Measurements from ENCODE around the gene MTHFR. TPM values are rescaled to one million over a fixed set of nuclear protein-coding genes. Genes with fewer than 3 reads are reported as not detected.

Gene MTHFR
- polyA plus RNA-seq, 1 donor from 2014 or later = 21.2 TPM

DNA sequence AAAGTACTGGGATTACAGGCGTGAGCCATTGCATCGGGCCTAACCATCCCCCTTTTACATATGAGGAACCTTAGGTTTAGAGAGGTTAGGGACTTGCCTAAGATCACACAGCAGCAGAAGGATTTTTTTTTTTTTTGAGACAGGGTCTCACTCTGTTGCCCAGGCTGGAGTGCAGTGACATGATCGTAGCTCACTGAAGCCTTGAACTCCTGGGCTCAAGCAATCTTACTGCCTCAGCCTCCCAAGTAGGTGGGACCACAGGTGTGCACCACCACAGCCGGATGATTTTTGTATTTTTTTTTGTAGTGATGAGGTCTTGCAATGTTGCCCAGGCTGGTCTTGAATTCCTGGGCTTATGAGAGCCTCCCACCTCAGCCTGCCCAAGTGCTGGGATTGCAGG is 46.0 kb downstream of the MTHFR start:
- Histone ChIP-seq H3K27me3 (ENCODE audit: insufficient read depth, low read depth, low read length) (no peaks in the 10 kb centered on the region), H3K36me3 (ENCODE audit: insufficient read depth, low read length) (no peaks in the 10 kb centered on the region), H3K9me2 (ENCODE audit: insufficient read depth, low read length) (no peaks in the 10 kb centered on the region), H3F3A (ENCODE audit: insufficient read depth, low read length, poor library complexity, severe bottlenecking) (no peaks in the 10 kb centered on the region), H3K9ac (ENCODE audit: low read length) (no peak overlapping the region), H3K9me3 (ENCODE audit: low read length) (no peaks in the 10 kb centered on the region), H3K79me2 (replicated peaks; ENCODE audit: insufficient read depth, low read length) (no peaks in the 10 kb centered on the region), H2AFZ (ENCODE audit: low read depth, low read length) (no peak overlapping the region), H4K20me1 (ENCODE audit: insufficient read depth) (no peaks in the 10 kb centered on the region), H3K4me3 (ENCODE audit: low read length) (no peak overlapping the region), H3K27ac (ENCODE audit: low read length) (no peak overlapping the region), H3K4me2 (ENCODE audit: low read length) (no peak overlapping the region)
- TF ChIP-seq REST (IDR thresholded peaks at IDR 0.05; ENCODE audit: borderline replicate concordance) (no peak), EZH2 (IDR thresholded peaks at IDR 0.05; ENCODE audit: borderline replicate concordance, insufficient read depth, low read length, poor library complexity, severe bottlenecking) (no peak), EP300 (conservative IDR thresholded peaks at IDR 0.05; ENCODE audit: poor library complexity, severe bottlenecking) (no peak), MXI1 (conservative IDR thresholded peaks at IDR 0.05; ENCODE audit: poor library complexity, severe bottlenecking) (no peak), TAF1 (IDR thresholded peaks at IDR 0.05; ENCODE audit: low read depth) (no peak), SMC3 (conservative IDR thresholded peaks at IDR 0.05; ENCODE audit: poor library complexity) (no peak)

DNA sequence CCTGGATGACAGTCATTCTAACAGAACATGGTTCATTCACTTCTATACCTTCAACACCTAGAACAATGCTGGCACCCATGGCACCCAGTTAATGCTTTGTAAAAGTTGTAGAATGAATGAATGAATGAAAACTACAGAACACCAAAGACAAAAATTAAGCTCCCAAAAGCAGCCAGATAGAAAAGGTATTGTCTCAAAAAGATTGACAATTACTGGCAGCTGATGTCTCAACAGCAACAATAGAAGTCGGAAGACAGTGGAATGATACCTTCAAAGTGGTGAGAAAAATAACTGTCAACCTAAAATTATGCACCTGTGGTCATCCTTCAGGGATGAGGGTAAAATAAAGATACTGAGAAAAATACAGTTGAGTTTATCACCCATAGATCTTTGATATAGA is 48.7 kb downstream of the MTHFR start:
- Histone ChIP-seq H3K9me2 (ENCODE audit: insufficient read depth, low read length) (no peaks in the 10 kb centered on the region), H2AFZ (ENCODE audit: low read depth, low read length) (no peak overlapping the region), H3K4me2 (ENCODE audit: low read length) (no peak overlapping the region), H3K79me2 (replicated peaks; ENCODE audit: insufficient read depth, low read length) (no peaks in the 10 kb centered on the region), H3K36me3 (ENCODE audit: insufficient read depth, low read length) (no peaks in the 10 kb centered on the region), H3K27me3 (ENCODE audit: insufficient read depth, low read depth, low read length) (no peaks in the 10 kb centered on the region), H3F3A (ENCODE audit: insufficient read depth, low read length, poor library complexity, severe bottlenecking) (no peaks in the 10 kb centered on the region), H3K27ac (ENCODE audit: low read length) (no peak overlapping the region), H3K4me3 (ENCODE audit: low read length) (no peak overlapping the region), H3K9ac (ENCODE audit: low read length) (no peak overlapping the region), H3K9me3 (ENCODE audit: low read length) (no peaks in the 10 kb centered on the region), H4K20me1 (ENCODE audit: insufficient read depth) (no peaks in the 10 kb centered on the region)
- no peak for TF ChIP-seq TAF1 (IDR thresholded peaks at IDR 0.05; ENCODE audit: low read depth)
- no peak for TF ChIP-seq POLR2AphosphoS5 (IDR thresholded peaks at IDR 0.05)
- no peak for TF ChIP-seq RAD21 (conservative IDR thresholded peaks at IDR 0.05)
- no peak for TF ChIP-seq EZH2 (IDR thresholded peaks at IDR 0.05; ENCODE audit: borderline replicate concordance, insufficient read depth, low read length, poor library complexity, severe bottlenecking)
- no peak for TF ChIP-seq CTCF (IDR thresholded peaks at IDR 0.05; ENCODE audit: poor library complexity, severe bottlenecking)
- no peak for TF ChIP-seq REST (IDR thresholded peaks at IDR 0.05; ENCODE audit: borderline replicate concordance)
- TF ChIP-seq SMC3 (conservative IDR thresholded peaks at IDR 0.05; ENCODE audit: poor library complexity) = no peak
- TF ChIP-seq EP300 (conservative IDR thresholded peaks at IDR 0.05; ENCODE audit: poor library complexity, severe bottlenecking) = no peak
- no peak for TF ChIP-seq MXI1 (conservative IDR thresholded peaks at IDR 0.05; ENCODE audit: poor library complexity, severe bottlenecking)

Data from neural cell (in vitro differentiated cells).